HG03139 (cell line): ENCODE measurements around the gene TMEM117.
A peak's percentile ranks its signal among the peaks of the same experiment; 100 is the strongest.
"Not testable (repeated sequence)": the region's sequence is repeated elsewhere in the genome, so short reads cannot be mapped to it uniquely, and the experiment has no call there.

Source experiments
- ATAC-seq: cut with Tn5 transposase; IDR thresholded peaks from one replicate; pipeline ENCODE4 v1.9.1; 2021; ENCODE audit not compliant: unreplicated experiment

Gene TMEM117

GRCh38 chr12:44015333-44015941 lies 179.6 kb downstream of the TMEM117 start:
- ATAC-seq = peak; percentile 67

DNA sequence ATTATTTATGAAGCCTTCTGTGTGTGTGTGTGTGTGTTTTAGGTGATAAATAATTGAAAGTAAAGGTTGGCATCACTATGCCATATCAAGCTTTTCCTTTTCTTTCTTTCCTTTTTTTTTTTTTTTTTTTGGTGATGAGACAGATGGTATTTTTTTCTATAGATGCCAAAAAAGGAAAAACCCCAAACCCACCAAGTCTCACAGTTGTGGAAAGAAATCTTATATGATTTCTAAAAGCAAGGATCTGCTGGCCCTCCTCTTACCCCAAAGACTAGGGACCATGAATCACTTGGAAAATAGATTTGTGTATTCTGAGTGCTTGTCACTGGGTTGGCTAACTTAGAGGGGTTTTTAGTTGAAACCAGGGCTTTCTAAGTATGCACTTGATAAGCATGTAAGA lies 181.3 kb downstream of the TMEM117 start:
- ATAC-seq = no peak

DNA sequence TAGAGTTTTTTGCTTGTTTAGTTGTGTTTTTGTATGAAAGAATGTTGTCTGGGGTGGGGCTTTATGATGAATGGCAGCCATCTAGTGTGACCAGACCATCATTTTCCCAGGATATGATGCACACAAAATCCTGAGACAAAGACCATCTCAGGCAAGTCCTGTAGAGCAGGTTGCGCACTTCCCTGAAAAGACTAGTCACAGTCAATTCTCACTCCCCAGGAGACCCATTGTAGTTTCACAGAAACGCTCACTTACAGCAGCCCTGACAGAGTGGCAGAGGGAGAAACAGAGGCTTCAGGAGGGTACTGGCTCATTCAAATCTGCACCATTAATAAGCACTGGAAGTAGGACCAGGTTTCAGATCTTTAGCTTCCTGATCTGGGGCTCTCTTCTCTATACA lies 183.2 kb downstream of the TMEM117 start:
- no peak for ATAC-seq

- no peak for ATAC-seq
Measured at GRCh38 chr12:44020555-44020954, 184.7 kb downstream of the TMEM117 start.

DNA sequence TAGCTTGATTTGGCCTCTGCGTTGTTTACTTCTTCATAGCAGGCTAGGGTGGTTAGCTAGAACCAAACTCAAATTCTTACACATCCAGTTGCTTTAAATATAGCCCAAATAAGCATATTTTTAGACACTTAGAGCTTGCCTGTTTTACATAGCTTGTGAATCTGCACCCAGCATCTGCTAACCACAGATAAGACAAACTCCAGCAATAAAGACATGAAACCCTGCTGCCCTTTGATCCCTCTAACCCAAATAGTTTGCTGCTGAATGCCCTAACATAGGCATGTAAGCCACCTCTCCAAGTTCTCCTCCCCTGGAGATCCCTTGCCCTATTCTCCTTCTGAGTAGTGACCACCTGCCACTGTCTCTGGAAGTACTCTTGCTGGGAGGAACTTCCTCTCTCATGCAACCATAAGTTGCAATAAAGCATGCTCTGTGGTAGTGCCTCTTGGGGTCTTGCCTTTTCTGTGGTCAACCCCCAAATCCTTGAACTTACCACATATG lies 185.6 kb downstream of the TMEM117 start:
- peak; percentile 67 for ATAC-seq

DNA sequence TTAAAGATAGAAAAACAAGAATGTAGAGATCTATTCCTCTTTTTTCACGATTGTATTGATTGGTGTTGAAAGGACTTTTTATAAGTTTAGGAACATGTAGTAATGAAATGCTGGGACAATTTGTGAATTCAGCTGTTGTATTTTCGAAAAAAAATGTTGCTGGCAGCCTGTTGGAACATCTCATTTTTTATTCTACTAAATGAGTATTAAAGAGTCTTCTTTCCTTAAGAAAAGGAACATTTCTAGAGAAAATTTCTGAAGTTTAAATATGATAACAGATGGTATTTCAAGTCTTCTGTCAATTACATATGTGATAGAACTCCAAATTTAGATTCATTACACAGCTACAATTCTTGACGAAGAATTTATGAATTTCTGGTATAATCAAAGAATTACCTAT lies 189.6 kb downstream of the TMEM117 start:
- no peak for ATAC-seq

- ATAC-seq = no peak
Measured at GRCh38 chr12:44026046-44026445, 190.2 kb downstream of the TMEM117 start.

GRCh38 chr12:44026926-44027325 lies 191.0 kb downstream of the TMEM117 start:
- not testable (repeated sequence) for ATAC-seq

- no peak for ATAC-seq
Measured at GRCh38 chr12:44029194-44029593, 193.3 kb downstream of the TMEM117 start.

DNA sequence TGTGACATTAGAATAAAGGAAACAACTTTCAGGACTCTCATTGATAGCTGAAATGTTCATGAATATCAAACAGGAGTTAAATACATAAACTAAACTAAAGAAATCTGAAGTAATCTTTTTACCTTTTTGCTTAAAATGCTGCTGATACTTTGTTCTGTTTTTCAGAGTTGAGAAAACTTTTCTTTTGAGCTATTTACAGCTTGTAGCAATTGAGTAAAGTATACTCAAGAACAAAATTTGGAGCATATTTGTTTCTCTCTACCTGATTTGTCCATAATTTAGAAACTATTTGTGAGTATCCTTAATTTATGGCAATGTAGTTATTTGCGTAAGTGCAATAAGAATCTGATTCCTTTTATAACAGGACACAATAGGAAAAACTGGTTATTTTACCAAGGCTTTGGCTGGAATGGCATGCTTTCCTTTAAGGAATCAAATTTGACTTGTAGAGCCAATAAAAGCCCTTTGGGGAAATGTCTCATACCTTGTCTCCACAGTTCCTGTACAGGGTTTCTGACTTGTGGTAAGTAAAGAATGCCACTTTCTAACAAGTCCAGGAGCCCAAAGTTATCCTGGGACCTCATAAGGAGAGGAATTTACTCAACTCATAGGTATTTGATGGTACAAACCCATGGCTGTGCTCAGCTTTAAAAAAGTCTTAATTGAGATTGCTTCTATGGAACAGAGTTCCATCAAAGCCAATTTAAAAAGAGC lies 195.7 kb downstream of the TMEM117 start:
- ATAC-seq = no peak

- ATAC-seq = no peak
Measured at GRCh38 chr12:44034906-44035305, 199.0 kb downstream of the TMEM117 start.

DNA sequence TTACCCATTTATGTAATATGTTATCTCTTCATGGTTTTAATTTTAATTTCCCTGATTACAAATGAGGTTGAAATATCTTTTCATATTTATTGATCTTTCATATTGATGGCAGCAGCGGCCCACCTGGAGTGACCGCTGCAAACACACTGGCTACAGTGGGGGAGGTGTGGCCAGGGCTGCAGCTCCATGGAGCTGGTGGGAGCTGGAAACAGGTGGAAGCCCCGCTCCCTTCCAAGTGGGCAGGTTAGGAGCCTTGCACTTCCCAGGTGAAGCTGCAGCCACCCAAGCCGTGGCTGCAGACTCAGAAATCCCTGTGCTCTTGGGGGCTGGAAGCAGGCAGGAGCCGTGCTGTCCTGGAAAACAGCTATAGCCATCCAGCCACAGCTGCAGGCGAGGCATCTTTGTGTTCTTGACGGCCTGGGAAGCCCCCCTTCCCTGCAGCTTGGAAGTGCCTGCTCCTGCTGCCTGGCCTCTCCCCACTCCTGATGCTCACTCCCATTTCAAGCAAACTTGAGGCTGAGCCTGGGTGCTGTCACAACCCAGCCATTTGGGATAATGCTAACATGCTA lies 201.1 kb downstream of the TMEM117 start:
- ATAC-seq = no peak

DNA sequence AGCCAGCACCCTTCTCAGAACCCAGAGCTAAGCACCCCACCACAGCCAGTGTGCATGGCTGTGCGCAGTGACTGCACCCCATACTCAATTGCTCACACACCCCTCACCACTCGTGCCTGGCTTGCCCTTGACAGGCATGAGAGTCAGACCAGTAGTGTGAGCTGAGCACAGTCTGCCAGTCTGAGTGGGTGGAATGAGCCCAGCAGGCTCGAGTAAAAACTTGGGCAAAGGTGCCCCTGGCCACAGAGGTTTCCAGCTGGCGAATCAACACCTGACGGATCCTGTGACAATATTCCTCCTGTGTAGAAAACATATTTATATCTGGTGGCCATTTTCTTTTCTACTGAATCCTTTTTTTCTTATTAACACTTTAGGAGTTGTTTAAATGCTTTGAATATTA lies 202.5 kb downstream of the TMEM117 start:
- no peak for ATAC-seq

DNA sequence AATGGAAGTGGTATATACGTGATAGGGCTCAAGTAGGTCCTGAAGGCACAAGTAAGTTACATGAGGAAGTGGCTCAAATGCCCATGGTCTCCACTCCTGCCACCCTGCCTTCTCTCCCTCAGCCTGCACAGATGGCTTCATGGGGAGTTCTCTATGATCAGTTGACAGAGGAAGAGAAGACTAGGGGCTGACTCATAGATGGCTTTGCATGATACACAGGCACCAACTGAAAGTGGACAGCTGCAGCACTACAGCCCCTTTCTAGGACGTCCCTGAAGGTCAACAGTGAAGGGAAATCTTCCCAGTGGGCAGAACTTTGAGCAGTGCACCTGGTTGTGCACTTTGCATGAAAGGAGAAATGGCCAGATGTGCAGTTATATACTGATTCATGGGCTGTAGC lies 208.6 kb downstream of the TMEM117 start:
- not testable (repeated sequence) for ATAC-seq

DNA sequence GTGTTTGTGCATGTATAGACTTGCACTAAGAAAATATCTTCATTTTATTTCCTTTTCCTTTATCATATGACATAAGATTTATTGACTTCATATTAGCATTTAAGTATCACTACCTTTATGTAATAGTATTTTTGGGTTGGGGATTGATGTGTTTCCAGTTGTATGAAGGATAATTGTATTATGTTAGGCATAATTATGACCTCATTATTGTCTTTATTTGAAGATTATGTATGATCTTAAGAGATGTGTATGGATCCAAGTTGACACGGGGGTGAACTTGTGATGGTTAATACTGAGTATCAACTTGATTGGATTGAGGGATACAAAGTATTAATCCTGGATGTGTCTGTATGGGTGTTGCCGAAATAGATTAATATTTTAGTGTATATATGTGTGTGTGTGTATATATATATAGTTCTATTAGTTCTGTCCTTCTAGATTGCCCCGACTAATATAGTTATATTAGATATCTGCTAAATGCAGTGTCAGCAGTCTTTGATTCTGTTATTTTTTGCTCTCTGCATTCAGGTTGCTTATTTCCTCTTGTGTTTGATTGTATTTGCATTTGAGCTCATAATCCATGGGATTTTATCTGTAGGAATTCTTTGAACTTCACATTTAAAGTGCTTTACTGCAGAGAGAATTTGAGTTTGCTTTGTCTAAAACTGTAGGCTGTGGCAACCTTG lies 211.0 kb downstream of the TMEM117 start:
- no peak for ATAC-seq

- no peak for ATAC-seq
Measured at GRCh38 chr12:44052554-44052953, 216.7 kb downstream of the TMEM117 start.

DNA sequence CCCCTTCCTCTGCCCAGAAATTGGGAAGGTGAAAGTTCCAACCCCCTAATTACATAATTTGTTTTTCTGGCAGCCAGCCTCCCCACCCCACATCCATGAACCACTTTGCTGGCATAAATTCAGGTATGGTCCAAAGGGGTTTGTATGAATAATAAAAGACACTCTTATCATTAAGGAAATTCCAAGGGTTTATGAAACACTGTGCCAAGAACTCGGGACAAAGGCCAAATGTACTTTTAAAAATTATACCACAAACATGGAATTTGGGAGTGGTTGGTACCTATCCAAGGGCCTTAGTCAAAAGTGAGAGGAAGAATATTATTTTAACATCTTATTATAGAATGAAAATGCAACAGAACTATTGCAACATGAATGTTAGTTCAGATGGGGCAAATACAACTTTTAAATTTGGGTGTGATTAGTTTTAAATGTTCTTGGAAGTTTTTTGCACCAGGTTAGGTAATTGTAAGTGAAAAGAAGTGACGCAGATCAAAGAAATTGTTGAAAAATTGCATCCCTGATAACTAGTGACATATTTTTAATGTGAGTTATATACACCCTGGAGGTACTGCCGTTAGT lies 217.8 kb downstream of the TMEM117 start:
- ATAC-seq = no peak

DNA sequence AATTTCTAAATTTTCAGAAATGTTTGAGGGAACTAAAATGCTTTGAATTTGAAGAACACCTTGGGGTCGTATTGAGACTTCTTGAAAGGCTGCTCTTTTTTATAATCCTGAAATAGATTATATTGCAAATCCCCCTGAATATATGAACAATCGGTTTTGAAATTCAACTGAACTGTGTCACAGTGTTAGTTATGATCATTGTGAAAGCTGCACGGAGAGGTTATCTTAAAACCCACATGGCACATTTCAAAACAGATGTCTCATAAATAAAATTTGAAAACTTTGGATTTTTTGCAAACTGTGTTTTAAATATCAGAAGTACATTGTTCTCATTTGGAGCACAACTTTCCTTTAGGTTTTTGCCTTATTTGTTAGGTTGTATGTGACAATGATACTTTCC lies 218.4 kb downstream of the TMEM117 start:
- ATAC-seq = no peak

DNA sequence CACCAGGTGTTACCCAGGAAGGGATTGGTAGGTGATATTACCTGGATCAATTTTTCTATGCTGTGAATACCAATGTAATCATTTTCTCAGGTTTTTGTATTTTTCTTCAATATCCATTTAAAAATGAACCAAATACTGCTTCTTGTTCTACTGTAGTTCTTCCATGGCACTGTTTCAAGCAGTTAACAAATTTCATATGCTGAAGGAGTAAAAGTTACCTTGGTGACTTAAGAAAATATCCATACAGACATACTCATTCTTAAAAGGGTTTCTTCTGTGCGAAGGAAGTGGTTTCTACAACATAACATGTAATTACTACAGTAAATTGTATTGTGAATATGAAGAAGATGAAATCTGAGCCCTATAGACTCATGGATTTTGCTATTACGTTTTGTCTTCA lies 222.5 kb downstream of the TMEM117 start:
- ATAC-seq = no peak

DNA sequence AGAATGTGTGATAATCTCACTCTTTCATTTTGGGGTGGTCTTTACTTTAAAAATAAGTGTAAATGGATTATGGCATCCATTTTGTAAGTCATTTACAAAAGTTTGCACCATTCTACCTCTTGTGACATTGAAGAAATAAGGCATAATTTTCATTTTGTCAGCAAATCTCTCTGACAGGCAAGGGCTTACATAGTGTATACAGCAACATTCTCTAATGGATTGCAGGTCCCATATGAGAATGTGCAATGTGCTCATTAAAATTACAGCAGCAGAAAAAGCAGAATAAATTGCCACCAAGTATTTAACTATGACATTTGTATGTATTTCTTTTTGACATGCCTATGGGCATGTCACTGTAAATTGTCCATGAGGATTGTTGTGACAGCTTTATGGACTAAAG lies 223.6 kb downstream of the TMEM117 start:
- ATAC-seq = no peak

DNA sequence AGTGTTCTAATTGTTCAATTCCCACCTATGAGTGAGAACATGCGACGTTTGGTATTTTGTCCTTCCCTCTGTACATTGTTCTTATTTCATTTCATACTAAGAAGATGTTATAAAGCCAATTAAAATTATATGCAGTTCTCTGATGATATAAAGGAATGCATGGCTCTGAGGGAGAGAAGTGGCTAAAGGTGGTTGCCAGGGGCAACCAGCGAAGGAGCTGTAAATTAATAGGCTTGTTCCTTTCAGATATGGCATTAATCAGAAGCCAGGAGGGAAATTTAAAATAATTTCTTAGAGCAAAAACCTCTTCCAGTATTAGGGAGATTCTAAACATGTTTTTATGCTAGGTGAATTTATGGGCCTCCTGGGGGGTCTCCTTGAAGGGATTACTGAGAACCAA lies 227.8 kb downstream of the TMEM117 start:
- ATAC-seq = no peak
